HT-29 (cell line): Measurements from ENCODE around the gene IGDCC3. TPM values are rescaled to one million over a fixed set of nuclear protein-coding genes. Genes with fewer than 3 reads are reported as not detected.
"Not testable (repeated sequence)": the region's sequence is repeated elsewhere in the genome, so short reads cannot be mapped to it uniquely, and the experiment has no call there.

Source experiments
- DNase-seq: peaks from one replicate; pipeline ENCODE4 v3.0.0-alpha.2; 2015; ENCODE audit warnings: low spot score
- total RNA-seq: library from RNA; depleted of rRNA; stranded (reverse); fragments of >200 nt; shearing (Covaris generic); gene quantifications from 2 replicates; pipeline ENCODE4 v1.2.3, GENCODE V29; 2014

The IGDCC3 gene
- total RNA-seq, 1 experiment from 2014 or later, result not detected

DNA sequence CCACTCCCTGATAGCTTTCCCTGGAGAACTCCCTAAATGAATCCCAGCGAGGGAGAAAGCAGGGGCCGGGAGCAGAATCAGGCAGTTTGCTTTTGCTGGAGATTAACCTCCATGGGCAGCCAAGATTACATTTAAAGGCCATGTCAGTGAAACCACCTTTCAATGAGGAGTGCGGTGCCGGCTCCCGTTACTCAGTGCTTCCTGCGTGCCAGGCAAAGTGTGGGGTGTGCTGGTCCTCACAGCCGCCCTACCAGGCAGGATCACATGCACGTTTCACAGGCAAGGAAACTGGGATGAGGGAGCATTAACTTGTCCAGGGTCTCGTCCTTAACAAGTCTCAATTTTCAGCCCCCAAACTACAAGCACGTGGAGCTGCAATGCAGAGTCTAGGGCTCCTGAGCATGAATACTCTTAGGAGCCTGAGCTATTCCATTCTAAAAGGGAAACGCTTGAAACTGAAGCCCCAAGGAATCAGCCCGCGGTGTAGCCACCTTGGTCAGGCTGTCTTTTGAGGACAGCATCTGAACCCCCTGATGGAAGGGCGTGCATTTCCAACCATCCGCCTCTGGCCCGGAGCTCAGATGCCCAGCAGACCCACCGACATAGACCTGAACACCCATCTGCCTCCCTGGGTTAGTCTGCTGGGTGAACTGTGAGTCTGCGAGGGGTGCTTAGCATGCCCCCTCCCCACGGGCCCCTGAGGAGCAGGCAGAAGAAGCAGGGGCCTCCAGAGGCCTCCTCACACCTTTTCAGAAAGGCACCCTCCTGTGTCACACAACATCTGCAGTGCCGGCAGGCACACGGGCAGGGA, 5.6 kb downstream of the IGDCC3 start:
- no peak for DNase-seq

GRCh38 chr15:65370885-65371284, 6.9 kb downstream of the IGDCC3 start:
- no peak for DNase-seq

- no peak for DNase-seq
These were observed 8.2 kb downstream of the IGDCC3 start for GRCh38 chr15:65369651-65370050.

DNA sequence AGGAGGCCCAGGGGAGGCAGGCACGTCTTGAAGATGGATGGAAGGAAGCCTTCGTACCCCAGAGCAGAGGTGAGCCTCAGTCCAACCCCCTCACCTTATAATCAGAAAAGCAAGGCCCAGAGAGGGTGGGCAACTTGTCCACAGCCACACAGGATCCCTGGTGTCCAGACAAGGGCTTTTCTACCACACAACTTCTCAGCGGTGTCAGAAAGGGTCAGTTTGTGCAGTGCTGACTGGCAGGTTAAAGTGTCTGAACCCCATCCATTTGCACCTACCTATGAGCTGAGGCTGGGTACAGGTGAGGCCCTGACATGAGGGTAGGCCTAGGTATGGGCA, 8.6 kb downstream of the IGDCC3 start:
- no peak for DNase-seq

- no peak for DNase-seq
These were observed 9.2 kb downstream of the IGDCC3 start for GRCh38 chr15:65368302-65369211.

DNA sequence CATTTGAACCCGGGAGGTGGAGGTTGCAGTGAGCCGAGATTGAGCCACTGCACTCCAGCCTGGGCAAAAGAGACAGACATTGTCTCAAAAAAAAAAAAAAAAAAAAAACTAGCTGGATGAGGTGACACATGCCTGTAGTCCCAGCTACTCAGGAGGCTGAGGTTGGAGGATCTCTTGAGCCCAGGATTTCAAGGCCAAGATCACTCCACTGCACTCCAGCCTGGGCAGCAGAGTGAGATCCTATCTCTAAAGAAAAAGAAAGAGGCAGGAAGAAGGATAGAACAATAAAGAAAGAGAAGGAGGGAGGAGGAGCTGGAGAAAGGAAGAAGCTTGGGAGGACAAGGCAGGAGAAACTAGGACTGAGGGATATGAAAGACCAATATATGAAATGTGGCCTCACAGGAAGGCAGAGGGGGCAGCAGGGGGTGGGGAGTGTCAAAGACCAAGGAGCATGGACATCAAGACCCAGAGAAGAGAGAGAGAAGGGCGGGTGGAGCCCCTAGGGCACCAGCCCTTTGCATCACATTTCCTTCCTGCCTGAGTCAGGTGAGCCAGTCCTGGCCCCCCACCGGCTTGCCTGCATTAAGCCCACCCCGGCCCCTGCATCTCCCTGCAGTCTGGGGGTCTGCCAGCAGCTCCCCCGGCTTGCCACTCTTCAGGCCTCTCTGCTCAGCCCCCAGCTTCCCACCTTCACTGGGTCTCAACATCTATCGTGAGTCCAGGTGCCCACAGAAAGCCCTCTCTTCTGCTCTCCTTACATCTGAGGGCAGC, 11.5 kb downstream of the IGDCC3 start:
- no peak for DNase-seq

GRCh38 chr15:65365229-65365628, 12.6 kb downstream of the IGDCC3 start:
- DNase-seq, result peak; percentile 49

- DNase-seq, result no peak
These were observed 14.0 kb downstream of the IGDCC3 start for GRCh38 chr15:65363766-65364165.

- no peak for DNase-seq
These were observed 14.5 kb downstream of the IGDCC3 start for GRCh38 chr15:65363306-65363705.

GRCh38 chr15:65362491-65362890, 15.3 kb downstream of the IGDCC3 start:
- no peak for DNase-seq

DNA sequence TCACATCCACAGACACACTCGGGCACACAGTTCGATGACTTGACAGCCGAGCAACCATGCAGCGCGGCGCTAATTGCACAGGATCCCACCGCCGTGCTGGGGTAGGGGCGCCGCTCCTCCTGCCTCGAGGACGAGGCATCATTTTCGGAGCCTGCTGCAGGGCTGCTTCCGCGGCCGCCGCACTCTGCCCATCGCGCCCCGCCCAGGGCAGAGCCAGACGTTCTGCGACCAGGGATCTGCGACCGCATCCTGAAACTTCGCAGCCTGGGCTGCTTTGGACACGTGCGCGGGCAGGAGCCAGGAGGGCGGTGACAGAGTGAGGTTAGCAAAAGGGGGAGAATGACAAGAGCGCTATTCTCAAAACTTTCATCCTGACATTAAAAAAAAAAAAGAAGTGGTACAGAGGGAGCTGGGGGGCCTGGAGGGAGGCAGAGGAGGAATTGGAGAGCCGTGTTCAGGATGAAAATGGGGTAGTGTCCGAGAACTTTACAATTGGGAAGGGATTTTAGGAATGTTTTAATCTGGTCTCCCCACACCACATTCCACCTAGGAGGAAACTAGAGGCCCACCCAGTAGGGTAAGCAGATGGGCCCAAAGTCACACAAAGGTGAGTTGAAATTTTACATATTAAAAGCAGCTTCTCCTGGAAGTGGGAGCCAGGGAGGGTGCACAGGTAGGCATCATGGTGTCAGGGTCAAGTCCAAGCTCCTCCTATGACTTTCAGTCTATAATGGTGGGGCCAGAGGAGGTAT, 15.9 kb downstream of the IGDCC3 start:
- DNase-seq, result no peak

GRCh38 chr15:65360506-65360905, 17.3 kb downstream of the IGDCC3 start:
- DNase-seq, result no peak

DNA sequence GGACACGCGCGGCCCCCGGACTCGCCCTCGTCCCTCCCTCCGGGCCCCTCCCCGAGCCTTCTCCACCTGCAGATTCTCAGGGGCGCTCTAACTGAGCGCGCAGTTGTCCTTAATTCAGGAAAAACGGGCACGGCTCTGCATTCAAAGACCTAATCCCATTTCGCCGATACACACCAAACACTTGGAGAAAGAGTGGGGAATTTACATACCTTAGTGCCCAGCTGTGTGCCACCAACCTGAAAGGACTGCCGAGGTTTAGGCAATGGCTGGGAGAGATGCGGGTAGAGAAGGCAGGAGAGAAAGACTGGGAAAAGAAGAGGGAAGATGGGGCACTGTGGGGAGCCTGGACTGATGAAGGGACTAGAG, 21.8 kb downstream of the IGDCC3 start:
- no peak for DNase-seq

DNA sequence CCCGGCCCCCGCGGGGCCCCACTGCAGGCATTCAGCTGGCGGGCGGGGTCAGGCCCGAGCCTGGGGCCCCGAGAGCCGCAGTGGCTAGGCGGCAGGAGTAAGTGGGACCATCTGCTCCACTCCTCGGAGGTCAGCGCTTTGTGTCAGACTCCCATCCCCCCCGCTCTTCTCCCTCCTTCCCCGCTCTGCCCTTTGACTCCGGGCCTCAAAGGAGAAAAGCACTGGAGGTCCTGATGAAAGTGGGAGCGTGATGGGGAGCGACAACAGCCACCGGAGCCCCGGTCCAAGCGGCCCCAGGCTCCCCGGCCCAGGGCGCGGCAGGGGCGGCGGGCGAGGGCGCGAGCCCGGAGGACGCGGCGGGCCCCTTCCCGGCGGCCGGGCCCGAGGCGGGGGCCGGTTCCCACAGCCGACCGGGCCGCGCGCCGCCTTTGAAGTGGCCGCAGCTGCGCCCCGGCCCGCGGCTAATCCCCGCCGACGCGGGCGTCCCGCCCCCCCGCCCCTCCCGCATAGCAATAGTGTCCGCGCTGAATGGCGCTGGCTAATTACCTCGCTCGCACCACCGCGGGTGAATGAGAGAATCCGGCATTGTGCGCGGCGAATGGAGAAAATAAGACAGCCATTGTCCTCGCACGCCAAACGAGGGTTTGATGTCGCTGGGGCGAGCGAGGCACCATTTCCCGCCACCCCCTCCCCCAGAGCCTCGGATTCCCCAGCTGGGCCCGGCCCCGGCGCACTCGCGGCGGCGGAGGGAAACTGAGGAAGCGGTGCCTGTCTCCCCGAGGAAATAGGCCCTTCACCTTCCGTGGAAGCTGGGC, 22.4 kb downstream of the IGDCC3 start:
- DNase-seq, result no peak

DNA sequence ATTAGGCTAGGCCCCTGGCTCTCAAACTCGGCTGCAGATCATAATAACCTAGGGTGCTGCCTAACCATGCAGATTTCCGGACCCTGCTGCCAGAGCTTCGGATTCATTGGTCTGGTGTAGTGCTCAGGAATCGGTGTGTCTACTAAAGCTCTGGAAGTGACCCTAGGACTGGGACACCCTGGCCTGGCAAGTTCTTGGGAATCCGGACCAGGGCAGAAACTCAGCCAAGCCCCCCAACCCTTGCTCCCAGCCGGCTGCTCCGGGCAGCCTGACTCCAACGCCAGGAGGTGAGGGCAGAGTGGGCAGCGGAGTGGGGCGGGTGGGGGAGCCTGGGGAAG, 23.0 kb downstream of the IGDCC3 start:
- DNase-seq, result no peak

DNA sequence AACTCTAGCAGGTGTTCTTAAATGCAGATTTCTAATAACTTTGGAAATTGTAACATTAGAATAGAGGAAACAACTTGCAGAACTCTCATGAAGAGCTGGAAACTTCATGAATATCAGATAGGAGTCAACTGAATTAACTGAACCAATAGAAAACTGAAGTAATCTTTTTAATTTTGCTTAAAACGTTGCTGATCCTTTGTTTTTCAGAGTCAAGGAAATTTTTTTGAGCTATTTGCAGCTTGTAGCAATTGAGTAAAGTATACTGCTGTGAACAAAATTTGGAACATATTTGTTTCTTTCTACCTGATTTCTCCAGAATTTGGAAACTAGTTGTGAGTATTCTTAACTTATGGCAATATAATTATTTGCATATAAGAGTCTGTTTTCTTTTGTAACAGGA, 25.8 kb downstream of the IGDCC3 start:
- not testable (repeated sequence) for DNase-seq

DNA sequence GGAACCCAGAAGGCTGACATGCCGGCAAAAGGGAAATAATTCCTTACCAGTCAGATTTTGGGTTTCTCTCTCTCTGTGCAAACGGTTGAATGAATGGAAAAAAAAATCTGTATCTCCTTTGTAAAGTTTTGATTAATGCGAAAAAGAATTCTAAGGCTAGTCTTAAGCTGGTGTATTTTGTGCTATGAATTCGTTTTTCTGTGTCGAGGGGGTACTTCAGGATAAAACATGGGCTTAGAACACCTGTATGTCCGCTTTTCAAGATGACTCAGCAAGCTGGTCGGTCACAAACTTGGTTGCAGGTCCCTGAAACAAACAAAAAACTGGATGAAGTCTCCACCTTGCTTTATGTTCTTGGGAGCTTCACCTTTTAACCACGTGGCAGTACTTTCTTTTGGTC, 28.5 kb downstream of the IGDCC3 start:
- DNase-seq, result no peak

DNA sequence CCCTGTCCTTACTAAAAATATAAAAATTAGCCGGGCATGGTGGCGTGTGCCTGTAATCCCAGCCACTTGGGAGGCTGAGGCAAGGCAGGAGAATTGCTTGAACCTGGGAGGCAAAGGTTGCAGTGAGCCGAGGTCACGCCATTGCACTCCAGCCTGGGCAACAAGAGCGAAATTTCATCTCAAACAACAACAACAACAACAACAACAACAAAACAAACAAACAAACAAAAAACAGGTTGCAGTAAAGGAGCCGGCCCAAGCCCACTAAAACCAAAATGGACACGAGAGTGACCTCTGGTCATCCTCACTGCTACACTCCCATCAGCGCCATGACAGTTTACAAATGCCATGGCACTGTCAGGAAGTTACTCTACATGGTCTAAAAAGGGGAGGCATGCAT, 30.0 kb downstream of the IGDCC3 start:
- DNase-seq, result not testable (repeated sequence)

GRCh38 chr15:65346856-65347598, 30.8 kb downstream of the IGDCC3 start:
- no peak for DNase-seq

- DNase-seq, result no peak
These were observed 32.9 kb downstream of the IGDCC3 start for GRCh38 chr15:65344914-65345275.
